ENCODE results near the gene AHRR.
A peak's percentile ranks its signal among the peaks of the same experiment; 100 is the strongest.

Gene AHRR

GRCh38 chr5:453725-454481 lies 132.4 kb downstream of the AHRR start:
- Mint-ChIP-seq H3K4me3 (no peak overlapping the region), H3K27ac (peak overlapping the region in 1 of 2 donors; percentile 85), H3K4me1 (ENCODE audit: low read depth in 2 of 2) (peaks cover 28 to 30% of the 10 kb centered on the region in 2 donors), H3K9me3 (peaks cover 6 to 11% of the 10 kb centered on the region in 2 donors), H3K27me3 (no peaks in the 10 kb centered on the region), H3K36me3 (ENCODE audit: insufficient read depth) (peaks cover 77% of the 10 kb centered on the region)
- DNase-seq (no peak), ATAC-seq (replicated peaks) (no peak)

- Mint-ChIP-seq H3K4me3 (no peak overlapping the region), H3K4me1 (ENCODE audit: low read depth in 2 of 2) (peaks cover 28 to 31% of the 10 kb centered on the region in 2 donors), H3K9me3 (peaks cover 6 to 11% of the 10 kb centered on the region in 2 donors), H3K27me3 (no peaks in the 10 kb centered on the region), H3K36me3 (ENCODE audit: insufficient read depth) (peaks cover 80% of the 10 kb centered on the region), H3K27ac (no peak overlapping the region)
- DNase-seq (no peak), ATAC-seq (replicated peaks) (no peak)
Observed at GRCh38 chr5:454936-455335, 133.4 kb downstream of the AHRR start.

- DNase-seq, result no peak
- H3K4me1 Mint-ChIP-seq (ENCODE audit: low read depth in 2 of 2), result peaks cover 25 to 31% of the 10 kb centered on the region in 2 donors
- H3K36me3 Mint-ChIP-seq (ENCODE audit: insufficient read depth), result peaks cover 73% of the 10 kb centered on the region
- no peak overlapping the region for H3K27ac Mint-ChIP-seq
- peaks cover 6 to 11% of the 10 kb centered on the region in 2 donors for H3K9me3 Mint-ChIP-seq
- no peak for ATAC-seq (replicated peaks)
- H3K4me3 Mint-ChIP-seq, result no peak overlapping the region
- no peaks in the 10 kb centered on the region for H3K27me3 Mint-ChIP-seq
Observed at GRCh38 chr5:455806-456205, 134.3 kb downstream of the AHRR start.

DNA sequence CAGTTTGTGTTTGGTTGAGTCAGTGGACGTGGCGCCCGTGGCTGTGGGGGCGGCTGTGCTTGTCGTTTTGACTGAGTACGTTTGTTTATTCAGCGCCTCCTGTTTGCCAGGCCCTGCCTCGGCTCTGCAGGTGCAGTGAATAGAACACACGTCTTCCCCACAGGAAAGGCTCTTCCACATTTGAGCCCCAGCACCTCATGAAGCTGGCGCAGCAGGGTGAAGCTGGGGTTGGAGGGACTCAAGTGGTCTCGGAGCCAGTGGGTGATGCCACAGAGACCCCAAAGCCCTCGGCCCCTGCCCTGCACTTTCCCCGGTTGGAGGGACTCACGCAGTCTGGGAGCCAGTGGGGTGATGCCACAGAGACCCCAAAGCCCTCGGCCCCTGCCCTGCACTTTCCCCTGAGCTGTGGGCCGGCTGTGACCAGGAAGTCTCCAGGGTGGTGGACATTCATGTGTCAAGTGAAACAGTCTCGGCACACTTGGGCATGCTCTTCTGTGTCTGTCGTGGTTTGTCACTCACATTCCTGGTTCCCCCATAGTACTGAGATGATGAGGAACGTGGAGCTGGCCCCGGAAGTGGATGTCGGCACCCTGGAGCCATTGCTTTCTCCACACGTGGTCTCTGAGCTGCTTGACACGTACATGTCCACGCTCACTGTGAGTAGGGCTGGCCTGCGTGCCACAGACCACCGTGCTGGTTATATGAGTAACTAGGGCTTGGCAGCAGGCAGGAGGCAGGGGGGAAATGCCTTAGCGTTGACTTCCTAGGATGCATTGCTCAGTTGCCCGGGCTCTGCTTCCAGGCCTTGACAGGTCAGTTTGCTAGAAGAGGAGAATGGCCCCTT lies 135.1 kb downstream of the AHRR start:
- DNase-seq (no peak), ATAC-seq (replicated peaks) (no peak)
- Mint-ChIP-seq H3K4me3 (no peak overlapping the region), H3K27me3 (no peaks in the 10 kb centered on the region), H3K9me3 (peaks cover 6 to 11% of the 10 kb centered on the region in 2 donors), H3K36me3 (ENCODE audit: insufficient read depth) (peaks cover 67% of the 10 kb centered on the region), H3K27ac (no peak overlapping the region), H3K4me1 (ENCODE audit: low read depth in 2 of 2) (peaks cover 25 to 31% of the 10 kb centered on the region in 2 donors)

DNA sequence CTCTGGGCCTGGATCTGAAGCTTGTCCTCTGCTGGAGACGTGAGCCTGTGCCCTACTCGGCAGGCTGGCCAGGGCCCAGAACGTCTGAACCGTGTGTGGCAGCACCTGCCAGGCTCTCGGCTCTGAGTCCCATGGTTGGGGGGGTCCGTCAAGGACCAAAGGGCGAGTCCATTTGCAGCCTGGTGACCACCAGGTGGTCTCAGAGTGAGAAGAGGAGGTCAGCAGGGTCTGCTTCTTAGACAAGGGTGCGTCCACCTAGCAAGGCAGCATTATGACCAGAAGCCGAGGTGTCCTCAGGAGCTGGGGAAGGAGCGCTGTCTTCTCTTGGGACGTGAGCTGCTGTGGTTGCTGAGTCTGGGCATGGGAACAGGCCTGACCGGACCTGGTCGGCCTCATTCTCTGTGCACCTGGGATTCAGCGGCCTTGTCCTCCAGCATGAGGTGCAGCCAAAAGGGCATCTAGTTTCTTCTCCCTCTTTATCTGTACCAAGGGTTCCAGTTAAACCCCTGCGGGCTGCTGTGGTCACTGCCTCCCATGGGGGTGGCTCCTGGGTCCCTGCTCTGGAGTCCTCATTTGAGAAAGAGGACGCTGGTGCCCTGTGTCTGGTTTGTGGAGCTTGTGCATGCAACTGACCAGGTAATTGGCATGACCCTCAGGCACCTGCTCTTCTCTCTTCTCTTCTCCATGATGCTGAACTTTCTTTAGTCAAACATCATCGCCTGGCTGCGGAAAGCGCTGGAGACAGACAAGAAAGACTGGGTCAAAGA lies 135.9 kb downstream of the AHRR start:
- H3K9me3 Mint-ChIP-seq, result peaks cover 0 to 5% of the 10 kb centered on the region in 2 donors
- no peaks in the 10 kb centered on the region for H3K27me3 Mint-ChIP-seq
- peaks cover 75% of the 10 kb centered on the region for H3K36me3 Mint-ChIP-seq (ENCODE audit: insufficient read depth)
- DNase-seq (no peak), ATAC-seq (replicated peaks) (no peak)
- peak overlapping the region in 1 of 2 donors; percentile 6 for H3K27ac Mint-ChIP-seq
- no peak overlapping the region for H3K4me3 Mint-ChIP-seq
- H3K4me1 Mint-ChIP-seq (ENCODE audit: low read depth in 2 of 2), result peaks cover 25 to 31% of the 10 kb centered on the region in 2 donors

GRCh38 chr5:458547-459353 lies 137.2 kb downstream of the AHRR start:
- Mint-ChIP-seq H3K27ac (peak overlapping the region in 1 of 2 donors; percentile 83), H3K4me3 (no peak overlapping the region), H3K4me1 (ENCODE audit: low read depth in 2 of 2) (peaks cover 14 to 25% of the 10 kb centered on the region in 2 donors), H3K9me3 (no peaks in the 10 kb centered on the region), H3K27me3 (no peaks in the 10 kb centered on the region), H3K36me3 (ENCODE audit: insufficient read depth) (peaks cover 74% of the 10 kb centered on the region)
- no peak for ATAC-seq (replicated peaks)
- DNase-seq, result no peak

DNA sequence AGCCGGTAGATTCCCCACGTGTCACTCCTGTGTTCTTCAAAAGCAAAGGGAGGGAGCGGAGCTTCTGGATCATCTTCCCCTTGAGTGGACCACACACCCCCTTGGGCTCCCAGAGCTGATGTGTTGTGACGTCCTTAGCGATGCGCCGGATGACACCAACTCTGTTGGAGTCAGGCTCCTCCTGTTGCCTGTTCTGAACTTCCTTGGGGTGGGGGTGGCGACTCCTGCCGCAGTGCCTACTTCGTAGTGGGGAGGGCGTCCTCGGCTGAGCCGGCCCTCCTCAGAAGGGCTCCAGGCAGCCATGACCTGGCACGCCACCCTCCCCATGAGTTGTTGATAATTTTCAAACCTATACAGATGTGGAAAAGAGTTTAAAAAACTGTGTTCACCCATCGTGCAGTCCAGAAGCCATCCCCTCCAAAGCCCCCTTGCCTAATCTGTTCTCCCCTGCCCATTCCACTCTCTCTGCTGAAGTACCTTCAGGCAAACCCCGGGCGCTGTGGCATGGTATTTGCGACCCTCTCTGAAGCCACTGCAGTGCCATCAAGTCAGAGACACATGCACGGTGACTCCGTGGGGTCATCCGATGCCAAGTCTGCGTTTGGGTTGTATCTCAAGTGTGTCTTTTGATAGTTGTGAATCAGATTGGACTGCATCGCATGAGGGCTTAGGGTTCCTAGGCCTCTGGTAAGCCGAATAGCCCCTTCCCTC lies 138.2 kb downstream of the AHRR start:
- DNase-seq, result no peak
- ATAC-seq (replicated peaks), result no peak
- peak overlapping the region; percentile 60 to 83 for H3K27ac Mint-ChIP-seq
- H3K4me1 Mint-ChIP-seq (ENCODE audit: low read depth in 2 of 2), result peaks cover 18 to 26% of the 10 kb centered on the region in 2 donors
- peaks cover 67% of the 10 kb centered on the region for H3K36me3 Mint-ChIP-seq (ENCODE audit: insufficient read depth)
- H3K9me3 Mint-ChIP-seq, result no peaks in the 10 kb centered on the region
- no peak overlapping the region for H3K4me3 Mint-ChIP-seq
- no peaks in the 10 kb centered on the region for H3K27me3 Mint-ChIP-seq

- DNase-seq, result no peak
- H3K36me3 Mint-ChIP-seq (ENCODE audit: insufficient read depth), result peaks cover 62% of the 10 kb centered on the region
- H3K4me3 Mint-ChIP-seq, result no peak overlapping the region
- H3K9me3 Mint-ChIP-seq, result no peaks in the 10 kb centered on the region
- no peaks in the 10 kb centered on the region for H3K27me3 Mint-ChIP-seq
- H3K4me1 Mint-ChIP-seq (ENCODE audit: low read depth in 2 of 2), result peaks cover 18 to 26% of the 10 kb centered on the region in 2 donors
- no peak for ATAC-seq (replicated peaks)
- peak overlapping the region in 1 of 2 donors; percentile 83 for H3K27ac Mint-ChIP-seq
Observed at GRCh38 chr5:460273-460625, 138.7 kb downstream of the AHRR start.

- no peak for ATAC-seq (replicated peaks)
- H3K4me1 Mint-ChIP-seq (ENCODE audit: low read depth in 2 of 2), result peaks cover 18 to 21% of the 10 kb centered on the region in 2 donors
- H3K36me3 Mint-ChIP-seq (ENCODE audit: insufficient read depth), result peaks cover 48% of the 10 kb centered on the region
- no peak for DNase-seq
- H3K27ac Mint-ChIP-seq, result no peak overlapping the region
- H3K9me3 Mint-ChIP-seq, result no peaks in the 10 kb centered on the region
- H3K4me3 Mint-ChIP-seq, result no peak overlapping the region
- no peaks in the 10 kb centered on the region for H3K27me3 Mint-ChIP-seq
Observed at GRCh38 chr5:462051-462481, 140.6 kb downstream of the AHRR start.

DNA sequence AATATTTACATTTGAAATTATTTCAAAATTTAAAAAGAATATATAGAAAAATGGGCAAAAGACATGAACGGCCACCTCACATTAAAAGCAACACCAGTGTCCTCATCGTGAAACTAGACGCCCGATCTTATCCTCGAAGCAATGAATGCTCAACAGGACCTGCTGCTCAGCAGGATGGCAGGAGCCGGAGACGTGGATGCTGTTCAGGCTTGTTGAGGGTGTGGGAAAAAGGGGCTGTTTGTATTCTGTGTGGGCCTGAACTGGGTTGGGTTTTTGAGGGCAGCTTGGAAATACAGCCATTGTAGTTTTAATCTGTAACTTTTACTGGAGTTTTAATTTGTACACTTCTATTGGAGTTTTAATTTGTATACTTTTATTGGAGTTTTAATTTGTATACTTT lies 141.8 kb downstream of the AHRR start:
- peaks cover 15 to 17% of the 10 kb centered on the region in 2 donors for H3K4me1 Mint-ChIP-seq (ENCODE audit: low read depth in 2 of 2)
- H3K9me3 Mint-ChIP-seq, result no peaks in the 10 kb centered on the region
- no peak for ATAC-seq (replicated peaks)
- H3K27me3 Mint-ChIP-seq, result no peaks in the 10 kb centered on the region
- no peak overlapping the region for H3K4me3 Mint-ChIP-seq
- peak overlapping the region in 1 of 2 donors; percentile 66 for H3K27ac Mint-ChIP-seq
- peaks cover 42% of the 10 kb centered on the region for H3K36me3 Mint-ChIP-seq (ENCODE audit: insufficient read depth)
- no peak for DNase-seq

- H3K27me3 Mint-ChIP-seq, result no peaks in the 10 kb centered on the region
- DNase-seq (peak; percentile 62 to 64 (median 63)), ATAC-seq (replicated peaks) (peak; percentile 99)
- peaks cover 42% of the 10 kb centered on the region for H3K36me3 Mint-ChIP-seq (ENCODE audit: insufficient read depth)
- H3K4me3 Mint-ChIP-seq, result peak overlapping the region; percentile 5 to 47
- H3K9me3 Mint-ChIP-seq, result no peaks in the 10 kb centered on the region
- peaks cover 10 to 14% of the 10 kb centered on the region in 2 donors for H3K4me1 Mint-ChIP-seq (ENCODE audit: low read depth in 2 of 2)
- peak overlapping the region in 1 of 2 donors; percentile 66 for H3K27ac Mint-ChIP-seq
Observed at GRCh38 chr5:463952-464351, 142.4 kb downstream of the AHRR start.

DNA sequence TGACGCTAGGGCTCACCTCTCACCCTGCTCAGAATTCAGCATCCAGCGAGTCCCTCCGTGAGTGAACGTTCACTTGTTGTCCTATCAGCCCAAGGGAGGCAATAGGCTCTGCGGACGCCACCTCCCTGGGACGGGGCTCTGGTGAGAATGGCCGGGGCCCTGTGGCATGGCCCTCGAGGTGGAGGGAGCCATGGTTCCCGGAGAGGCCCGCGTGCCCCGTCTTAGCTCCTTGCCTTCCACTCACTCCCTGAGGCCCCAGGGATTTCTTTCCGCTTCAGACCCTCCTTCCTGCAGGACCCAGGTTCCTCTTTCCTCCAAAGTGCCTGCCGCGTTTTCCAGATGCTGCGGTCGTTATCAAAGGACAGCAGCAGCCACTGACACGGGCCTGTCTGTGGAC lies 142.9 kb downstream of the AHRR start:
- Mint-ChIP-seq H3K27me3 (no peaks in the 10 kb centered on the region), H3K9me3 (no peaks in the 10 kb centered on the region), H3K36me3 (ENCODE audit: insufficient read depth) (peaks cover 38% of the 10 kb centered on the region), H3K4me1 (ENCODE audit: low read depth in 2 of 2) (peaks cover 9 to 10% of the 10 kb centered on the region in 2 donors), H3K4me3 (peak overlapping the region; percentile 5 to 47), H3K27ac (peak overlapping the region in 1 of 2 donors; percentile 66)
- DNase-seq (no peak), ATAC-seq (replicated peaks) (no peak)
